ENCODE measurements around the gene NPAT.

DNA sequence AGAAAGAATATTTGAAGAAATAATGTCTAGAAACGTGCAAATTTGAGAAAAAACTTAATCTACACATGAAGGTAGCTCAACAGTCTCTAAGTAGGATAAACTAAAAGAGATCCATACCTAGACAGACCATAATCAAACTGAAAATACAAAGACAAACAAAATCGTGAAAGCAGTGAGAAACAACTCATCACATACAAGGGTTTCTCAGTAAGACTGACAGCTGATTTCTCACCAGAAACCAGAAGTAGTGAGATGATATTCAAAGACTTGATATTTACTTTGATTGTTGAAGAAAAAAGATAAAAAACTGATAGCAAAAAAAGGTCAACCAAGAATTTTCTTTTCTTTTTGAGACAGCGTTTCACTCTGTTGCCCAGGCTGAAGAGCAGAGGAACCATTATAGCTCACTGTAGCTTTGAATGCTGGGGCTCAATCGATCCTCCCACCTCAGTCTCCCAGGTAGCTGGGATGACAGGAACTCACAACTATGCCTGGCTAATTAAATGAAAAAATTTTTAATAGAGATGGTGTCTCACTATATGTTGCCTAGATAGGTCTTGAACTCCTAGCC is 17.4 kb downstream of the NPAT start:
- TF ChIP-seq, protein P1, sequence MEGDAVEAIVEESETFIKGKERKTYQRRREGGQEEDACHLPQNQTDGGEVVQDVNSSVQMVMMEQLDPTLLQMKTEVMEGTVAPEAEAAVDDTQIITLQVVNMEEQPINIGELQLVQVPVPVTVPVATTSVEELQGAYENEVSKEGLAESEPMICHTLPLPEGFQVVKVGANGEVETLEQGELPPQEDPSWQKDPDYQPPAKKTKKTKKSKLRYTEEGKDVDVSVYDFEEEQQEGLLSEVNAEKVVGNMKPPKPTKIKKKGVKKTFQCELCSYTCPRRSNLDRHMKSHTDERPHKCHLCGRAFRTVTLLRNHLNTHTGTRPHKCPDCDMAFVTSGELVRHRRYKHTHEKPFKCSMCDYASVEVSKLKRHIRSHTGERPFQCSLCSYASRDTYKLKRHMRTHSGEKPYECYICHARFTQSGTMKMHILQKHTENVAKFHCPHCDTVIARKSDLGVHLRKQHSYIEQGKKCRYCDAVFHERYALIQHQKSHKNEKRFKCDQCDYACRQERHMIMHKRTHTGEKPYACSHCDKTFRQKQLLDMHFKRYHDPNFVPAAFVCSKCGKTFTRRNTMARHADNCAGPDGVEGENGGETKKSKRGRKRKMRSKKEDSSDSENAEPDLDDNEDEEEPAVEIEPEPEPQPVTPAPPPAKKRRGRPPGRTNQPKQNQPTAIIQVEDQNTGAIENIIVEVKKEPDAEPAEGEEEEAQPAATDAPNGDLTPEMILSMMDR (IDR thresholded peaks at IDR 0.05): no peak
- no peak for TF ChIP-seq SIN3A (IDR thresholded peaks at IDR 0.05; ENCODE audit: borderline replicate concordance, insufficient read depth, low read depth, low read length)

Measured in Panc1 (cell line).